Measurements from ENCODE around the gene ARHGEF19. TPM values are rescaled to one million over a fixed set of nuclear protein-coding genes. Genes with fewer than 3 reads are reported as not detected.

The ARHGEF19 gene
- total RNA-seq, 5 donors from 2014 or later (not counting 1 experiment from before 2014, with no cell fraction given), result 7.0 to 17.6 (median 12.3) TPM

DNA sequence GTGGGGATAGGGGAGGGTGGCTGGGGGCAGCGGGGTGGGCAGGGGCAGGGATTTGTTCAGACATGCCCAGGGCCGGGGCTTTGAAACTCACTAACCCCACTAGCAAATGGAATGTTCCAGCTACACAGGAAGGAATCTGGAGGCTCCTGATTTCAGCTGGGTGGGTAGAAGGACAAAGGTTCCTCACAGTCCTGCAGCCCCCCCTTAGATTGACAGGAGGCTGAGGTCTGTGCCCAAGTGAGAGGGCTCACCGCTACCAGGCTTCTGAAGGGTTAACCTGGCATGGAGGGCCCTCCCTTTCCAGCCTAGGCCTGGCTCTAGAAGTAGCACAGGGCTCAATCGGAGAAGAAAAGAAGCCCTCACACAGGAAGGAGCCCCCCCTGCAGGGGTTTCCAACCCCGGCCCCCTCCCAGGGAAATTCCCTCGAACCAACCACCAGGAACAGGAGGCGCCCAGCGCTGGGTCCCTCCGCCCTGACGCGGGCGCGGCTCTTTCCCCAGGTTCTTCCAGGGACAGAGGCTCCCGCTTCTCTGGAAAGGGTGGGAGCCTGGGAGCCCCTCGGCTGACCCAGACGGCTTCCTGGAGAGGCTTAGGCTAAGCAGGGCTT lies 59.9 kb downstream of the ARHGEF19 start:
- CTCF ChIA-PET, result no interaction called here
- H3K27ac ChIP-seq (ENCODE audit: low read length), result no peak overlapping the region

DNA sequence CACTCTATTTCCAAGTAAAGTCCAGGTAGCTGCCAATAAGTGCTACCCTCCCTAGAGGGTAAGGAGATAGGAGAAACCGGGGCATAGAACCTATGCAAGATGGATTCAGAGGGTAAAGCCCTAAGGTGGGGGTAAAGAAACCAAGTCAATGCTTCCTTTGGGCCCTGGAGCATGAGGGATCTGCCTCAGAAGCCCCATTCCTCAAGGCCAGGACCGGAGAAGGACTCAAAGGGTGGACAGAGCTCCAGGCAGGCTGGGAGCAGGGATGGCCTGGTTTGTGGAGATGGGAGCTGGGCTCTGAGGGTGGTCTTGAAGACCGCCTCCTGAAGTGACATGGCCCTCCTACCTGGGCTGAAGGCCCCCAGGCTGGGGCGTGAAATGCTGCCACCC lies 60.5 kb downstream of the ARHGEF19 start:
- no peak overlapping the region for H3K27ac ChIP-seq (ENCODE audit: low read length)
- Mint-ChIP-seq H3K27me3 (peaks cover 3 to 10% of the 10 kb centered on the region in 2 donors), H3K36me3 (no peaks in the 10 kb centered on the region), H3K9me3 (no peaks in the 10 kb centered on the region), H3K27ac (no peak overlapping the region), H3K4me1 (peaks cover 21 to 40% (median 28%) of the 10 kb centered on the region in 3 donors), H3K4me3 (no peak overlapping the region)
- H3K4me3 ChIP-seq (ENCODE audit: control insufficient read depth in 1 of 2, extremely low read depth in 1 of 2, low read length in 1 of 2), result no peak overlapping the region
- WGBS (ENCODE audit: insufficient coverage), result no CpG with 5 or more reads among the region's 4 CpGs
- H3K27me3 ChIP-seq (replicated peaks in 1 of 2; ENCODE audit: control insufficient read depth in 2 of 2, extremely low read depth in 1 of 2, insufficient read depth in 2 of 2, low read length in 1 of 2), result peaks cover 0 to 73% of the 10 kb centered on the region in 2 experiments
- CTCF ChIA-PET, result no interaction called here
- POLR2A ChIA-PET, result no interaction called here
- no peaks in the 10 kb centered on the region for H3K9me3 ChIP-seq
- no peak for DNase-seq
- H3K36me3 ChIP-seq (ENCODE audit: control insufficient read depth in 2 of 2, extremely low read depth in 1 of 2, insufficient read depth in 1 of 2, low read length in 1 of 2), result no peaks in the 10 kb centered on the region
- peaks cover 44 to 59% of the 10 kb centered on the region in 2 experiments for H3K4me1 ChIP-seq (ENCODE audit: control insufficient read depth in 1 of 2, extremely low read depth in 1 of 2, insufficient read depth in 2 of 2, low read length in 2 of 2)
- no peak for ATAC-seq (replicated peaks in 1 of 4)

More for the DNA sequence above, 59.9 kb downstream of the ARHGEF19 start:
- no peaks in the 10 kb centered on the region for H3K9me3 ChIP-seq
- POLR2A ChIA-PET, result interaction anchor here (0.6 kb wide), 2 partner anchors 15 to 136 kb away, joined by 3 to 4 read pairs; no protein-coding TSS in a partner anchor
- Mint-ChIP-seq H3K4me3 (no peak overlapping the region), H3K4me1 (peaks cover 27 to 46% (median 34%) of the 10 kb centered on the region in 3 donors), H3K36me3 (no peaks in the 10 kb centered on the region), H3K27ac (no peak overlapping the region), H3K9me3 (no peaks in the 10 kb centered on the region), H3K27me3 (peaks cover 3 to 10% of the 10 kb centered on the region in 2 donors)
- DNase-seq (no peak), ATAC-seq (replicated peaks in 1 of 4) (no peak)
- peaks cover 49 to 65% of the 10 kb centered on the region in 2 experiments for H3K4me1 ChIP-seq (ENCODE audit: control insufficient read depth in 1 of 2, extremely low read depth in 1 of 2, insufficient read depth in 2 of 2, low read length in 2 of 2)
- no peak overlapping the region for H3K4me3 ChIP-seq (ENCODE audit: control insufficient read depth in 1 of 2, extremely low read depth in 1 of 2, low read length in 1 of 2)
- no peaks in the 10 kb centered on the region for H3K36me3 ChIP-seq (ENCODE audit: control insufficient read depth in 2 of 2, extremely low read depth in 1 of 2, insufficient read depth in 1 of 2, low read length in 1 of 2)
- H3K27me3 ChIP-seq (replicated peaks in 1 of 2; ENCODE audit: control insufficient read depth in 2 of 2, extremely low read depth in 1 of 2, insufficient read depth in 2 of 2, low read length in 1 of 2), result peaks cover 0 to 73% of the 10 kb centered on the region in 2 experiments
- 61% methylated on average over 5 of the region's 16 CpGs for WGBS (ENCODE audit: insufficient coverage)

DNA sequence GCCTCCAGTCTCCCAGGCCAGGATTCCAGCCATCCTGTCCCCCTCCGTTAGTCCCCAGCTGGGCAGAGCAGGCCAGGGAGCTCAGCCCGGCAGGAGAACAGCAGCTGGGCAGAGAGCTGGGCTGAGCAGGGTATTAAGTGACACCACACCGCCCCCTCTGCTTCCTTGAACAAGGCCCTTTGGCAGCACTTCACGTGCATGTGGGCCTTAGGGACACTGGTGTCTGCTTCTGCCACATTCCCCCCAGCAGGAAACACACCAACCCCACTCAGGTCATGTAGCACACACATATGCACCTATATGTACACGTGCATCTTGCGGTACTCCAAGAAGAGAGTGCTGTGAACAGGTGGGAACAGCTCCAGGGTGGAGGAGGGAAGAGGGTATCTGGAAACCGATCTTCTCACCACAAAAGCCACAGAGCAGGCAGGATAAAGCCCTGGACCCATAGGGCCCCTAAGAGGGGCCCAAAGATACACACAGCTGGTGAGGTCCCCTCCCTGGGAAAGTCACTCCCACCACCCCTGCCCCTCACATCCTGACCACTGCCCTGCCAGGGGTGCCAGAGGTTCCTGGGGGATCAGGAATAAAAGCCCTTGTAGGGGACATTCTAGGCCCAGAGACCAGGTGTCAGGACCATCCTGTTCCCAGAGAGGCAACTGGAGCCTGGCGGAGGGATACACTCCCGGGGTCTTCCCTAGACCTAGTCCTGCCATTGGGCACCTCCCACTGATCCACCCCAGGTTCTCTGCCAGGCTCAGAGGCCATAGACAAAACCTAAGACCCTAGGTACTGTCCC lies 61.1 kb downstream of the ARHGEF19 start:
- peaks cover 0 to 70% of the 10 kb centered on the region in 2 experiments for H3K27me3 ChIP-seq (replicated peaks in 1 of 2; ENCODE audit: control insufficient read depth in 2 of 2, extremely low read depth in 1 of 2, insufficient read depth in 2 of 2, low read length in 1 of 2)
- Mint-ChIP-seq H3K9me3 (no peaks in the 10 kb centered on the region), H3K4me1 (peaks cover 15 to 34% (median 23%) of the 10 kb centered on the region in 3 donors), H3K27me3 (peaks cover 3 to 10% of the 10 kb centered on the region in 2 donors), H3K27ac (no peak overlapping the region), H3K36me3 (no peaks in the 10 kb centered on the region), H3K4me3 (no peak overlapping the region)
- ChIA-PET POLR2A (no interaction called here), CTCF (no interaction called here)
- no peak overlapping the region for H3K27ac ChIP-seq (ENCODE audit: low read length)
- ATAC-seq (replicated peaks in 1 of 4) (no peak), DNase-seq (no peak)
- H3K9me3 ChIP-seq, result no peaks in the 10 kb centered on the region
- no peaks in the 10 kb centered on the region for H3K36me3 ChIP-seq (ENCODE audit: control insufficient read depth in 2 of 2, extremely low read depth in 1 of 2, insufficient read depth in 1 of 2, low read length in 1 of 2)
- no peak overlapping the region for H3K4me3 ChIP-seq (ENCODE audit: control insufficient read depth in 1 of 2, extremely low read depth in 1 of 2, low read length in 1 of 2)
- peaks cover 38 to 53% of the 10 kb centered on the region in 2 experiments for H3K4me1 ChIP-seq (ENCODE audit: control insufficient read depth in 1 of 2, extremely low read depth in 1 of 2, insufficient read depth in 2 of 2, low read length in 2 of 2)
- WGBS (ENCODE audit: insufficient coverage), result 67% methylated on average over 6 of the region's 9 CpGs

DNA sequence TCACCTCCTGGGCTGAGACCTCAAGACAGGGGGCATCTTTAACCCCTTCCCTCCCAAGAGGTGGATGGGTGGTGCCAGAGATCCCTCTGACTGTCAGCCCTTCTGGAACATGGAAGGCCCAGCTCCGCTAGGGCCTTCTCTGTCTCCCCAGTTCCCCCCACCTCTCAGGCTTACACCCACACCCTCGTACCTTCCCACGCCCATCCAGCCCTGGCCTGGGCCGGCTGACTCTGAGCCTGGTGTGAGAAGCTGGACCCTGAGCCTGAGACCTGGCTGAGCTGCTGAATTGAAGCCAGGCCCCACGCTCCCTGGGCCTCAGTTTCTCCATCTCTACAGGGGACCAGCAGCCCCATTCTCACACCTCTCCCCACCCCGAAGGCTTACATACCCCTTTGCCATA lies 61.9 kb downstream of the ARHGEF19 start:
- WGBS (ENCODE audit: insufficient coverage), result 47% methylated on average over 4 of the region's 6 CpGs
- H3K27ac ChIP-seq (ENCODE audit: low read length), result no peak overlapping the region
- H3K36me3 Mint-ChIP-seq, result no peaks in the 10 kb centered on the region
- H3K4me3 Mint-ChIP-seq, result no peak overlapping the region
- POLR2A ChIA-PET, result no interaction called here
- H3K27me3 ChIP-seq (replicated peaks in 1 of 2; ENCODE audit: control insufficient read depth in 2 of 2, extremely low read depth in 1 of 2, insufficient read depth in 2 of 2, low read length in 1 of 2), result peaks cover 0 to 72% of the 10 kb centered on the region in 2 experiments
- H3K36me3 ChIP-seq (ENCODE audit: control insufficient read depth in 2 of 2, extremely low read depth in 1 of 2, insufficient read depth in 1 of 2, low read length in 1 of 2), result no peaks in the 10 kb centered on the region
- H3K4me3 ChIP-seq (ENCODE audit: control insufficient read depth in 1 of 2, extremely low read depth in 1 of 2, low read length in 1 of 2), result no peak overlapping the region
- H3K4me1 ChIP-seq (ENCODE audit: control insufficient read depth in 1 of 2, extremely low read depth in 1 of 2, insufficient read depth in 2 of 2, low read length in 2 of 2), result peaks cover 35 to 46% of the 10 kb centered on the region in 2 experiments
- CTCF ChIA-PET, result no interaction called here
- peaks cover 3 to 10% of the 10 kb centered on the region in 2 donors for H3K27me3 Mint-ChIP-seq
- peaks cover 12 to 29% (median 20%) of the 10 kb centered on the region in 3 donors for H3K4me1 Mint-ChIP-seq
- H3K9me3 ChIP-seq, result no peaks in the 10 kb centered on the region
- DNase-seq (no peak), ATAC-seq (replicated peaks in 1 of 4) (no peak)
- H3K27ac Mint-ChIP-seq, result no peak overlapping the region
- H3K9me3 Mint-ChIP-seq, result no peaks in the 10 kb centered on the region

- Mint-ChIP-seq H3K4me3 (no peak overlapping the region), H3K27ac (no peak overlapping the region), H3K36me3 (no peaks in the 10 kb centered on the region), H3K27me3 (peaks cover 3 to 10% of the 10 kb centered on the region in 2 donors), H3K4me1 (peaks cover 11 to 27% (median 15%) of the 10 kb centered on the region in 3 donors), H3K9me3 (no peaks in the 10 kb centered on the region)
- ChIA-PET CTCF (no interaction called here), POLR2A (no interaction called here)
- ATAC-seq (replicated peaks in 1 of 4) (no peak), DNase-seq (no peak)
- Histone ChIP-seq H3K4me1 (ENCODE audit: control insufficient read depth in 1 of 2, extremely low read depth in 1 of 2, insufficient read depth in 2 of 2, low read length in 2 of 2) (peaks cover 30 to 40% of the 10 kb centered on the region in 2 experiments), H3K4me3 (ENCODE audit: control insufficient read depth in 1 of 2, extremely low read depth in 1 of 2, low read length in 1 of 2) (no peak overlapping the region), H3K9me3 (no peaks in the 10 kb centered on the region), H3K27ac (ENCODE audit: low read length) (no peak overlapping the region), H3K36me3 (ENCODE audit: control insufficient read depth in 2 of 2, extremely low read depth in 1 of 2, insufficient read depth in 1 of 2, low read length in 1 of 2) (no peaks in the 10 kb centered on the region), H3K27me3 (replicated peaks in 1 of 2; ENCODE audit: control insufficient read depth in 2 of 2, extremely low read depth in 1 of 2, insufficient read depth in 2 of 2, low read length in 1 of 2) (peaks cover 0 to 72% of the 10 kb centered on the region in 2 experiments)
- WGBS (ENCODE audit: insufficient coverage), result 86% methylated on average over 5 of the region's 12 CpGs
Measured at GRCh38 chr1:16149702-16150488, 62.6 kb downstream of the ARHGEF19 start.

DNA sequence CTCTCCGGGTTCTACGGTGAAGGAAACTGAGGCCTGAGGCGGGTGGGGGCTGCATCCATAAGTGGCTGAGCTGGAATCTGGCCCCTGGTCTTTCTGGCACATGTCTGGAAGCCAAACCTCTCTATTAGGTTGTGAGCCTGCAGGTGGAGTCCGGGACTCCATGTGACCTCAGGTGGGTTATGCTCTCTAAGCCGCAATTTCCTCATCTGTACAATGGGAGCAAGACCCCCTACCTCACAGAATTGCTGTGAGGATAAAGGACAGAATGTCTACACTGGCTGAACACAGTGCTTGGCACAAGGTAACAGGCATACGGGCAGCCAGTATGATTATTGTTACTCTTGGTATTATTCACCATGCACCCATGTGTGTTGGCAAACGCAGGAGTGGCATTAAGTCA lies 63.3 kb downstream of the ARHGEF19 start:
- no peaks in the 10 kb centered on the region for H3K9me3 ChIP-seq
- DNase-seq (no peak), ATAC-seq (replicated peaks in 1 of 4) (no peak)
- Mint-ChIP-seq H3K4me3 (no peak overlapping the region), H3K9me3 (no peaks in the 10 kb centered on the region), H3K27me3 (peaks cover 3 to 10% of the 10 kb centered on the region in 2 donors), H3K4me1 (peaks cover 5 to 20% (median 7%) of the 10 kb centered on the region in 3 donors), H3K36me3 (no peaks in the 10 kb centered on the region), H3K27ac (no peak overlapping the region)
- WGBS (ENCODE audit: insufficient coverage), result 90% methylated on average over 5 of the region's 7 CpGs
- no peaks in the 10 kb centered on the region for H3K36me3 ChIP-seq (ENCODE audit: control insufficient read depth in 2 of 2, extremely low read depth in 1 of 2, insufficient read depth in 1 of 2, low read length in 1 of 2)
- no peak overlapping the region for H3K4me3 ChIP-seq (ENCODE audit: control insufficient read depth in 1 of 2, extremely low read depth in 1 of 2, low read length in 1 of 2)
- peaks cover 27 to 32% of the 10 kb centered on the region in 2 experiments for H3K4me1 ChIP-seq (ENCODE audit: control insufficient read depth in 1 of 2, extremely low read depth in 1 of 2, insufficient read depth in 2 of 2, low read length in 2 of 2)
- H3K27me3 ChIP-seq (replicated peaks in 1 of 2; ENCODE audit: control insufficient read depth in 2 of 2, extremely low read depth in 1 of 2, insufficient read depth in 2 of 2, low read length in 1 of 2), result peaks cover 0 to 71% of the 10 kb centered on the region in 2 experiments
- ChIA-PET POLR2A (no interaction called here), CTCF (no interaction called here)
- no peak overlapping the region for H3K27ac ChIP-seq (ENCODE audit: low read length)

All from T-cell (primary cell).